Measurements from ENCODE around the gene ZRSR2. TPM values are rescaled to one million over a fixed set of nuclear protein-coding genes. Genes with fewer than 3 reads are reported as not detected.

ZRSR2 gene
- total RNA-seq, 1 donor from 2014 or later, result 19.8 TPM

DNA sequence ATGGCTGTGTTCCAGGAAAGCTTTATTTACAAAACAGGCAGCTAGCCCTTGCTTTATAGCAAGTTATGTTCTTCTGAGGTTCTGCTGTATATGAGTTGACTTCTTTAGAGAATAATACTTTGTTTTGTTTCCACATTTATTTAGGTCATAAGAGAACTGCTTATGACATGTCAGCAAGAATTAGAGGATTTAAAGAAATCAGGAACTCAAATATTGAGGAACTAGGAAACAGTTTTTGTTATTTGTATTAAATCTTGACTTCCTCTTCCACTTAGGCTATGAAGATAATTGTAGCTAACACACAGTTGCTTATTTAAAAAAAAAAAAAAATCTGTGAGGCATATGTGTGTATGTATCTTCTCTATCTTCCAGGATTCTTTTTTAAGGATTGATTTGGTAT, 14.3 kb downstream of the ZRSR2 start:
- Mint-ChIP-seq H3K36me3 (ENCODE audit: low read depth) (peaks cover 53% of the 10 kb centered on the region), H3K9me3 (no peaks in the 10 kb centered on the region), H3K4me3 (no peak overlapping the region), H3K4me1 (peaks cover 8% of the 10 kb centered on the region), H3K27me3 (no peaks in the 10 kb centered on the region), H3K27ac (no peak overlapping the region)
- ChIA-PET CTCF (no interaction called here), POLR2A (interaction anchor here (1.2 kb wide), 1 partner anchor 15 kb away, joined by 3 read pairs; no protein-coding TSS in a partner anchor)
- ATAC-seq (ENCODE audit: low read depth), result no peak
- intact Hi-C loops (cut with micrococcal nuclease), result no loop called here
- DNase-seq, result no peak
- no peak for TF ChIP-seq CTCF (IDR thresholded peaks at IDR 0.05)

- no peak for ATAC-seq (ENCODE audit: low read depth)
- TF ChIP-seq CTCF (IDR thresholded peaks at IDR 0.05), result no peak
- no peak overlapping the region for H3K27ac Mint-ChIP-seq
- H3K36me3 Mint-ChIP-seq (ENCODE audit: low read depth), result peaks cover 70% of the 10 kb centered on the region
- no peak overlapping the region for H3K4me3 Mint-ChIP-seq
- H3K9me3 Mint-ChIP-seq, result no peaks in the 10 kb centered on the region
- POLR2A ChIA-PET, result no interaction called here
- DNase-seq, result no peak
- CTCF ChIA-PET, result no interaction called here
- H3K4me1 Mint-ChIP-seq, result peaks cover 8% of the 10 kb centered on the region
- intact Hi-C loops (cut with micrococcal nuclease), result no loop called here
- no peaks in the 10 kb centered on the region for H3K27me3 Mint-ChIP-seq
Measured at GRCh38 chrX:15808254-15808653, 18.0 kb downstream of the ZRSR2 start.

DNA sequence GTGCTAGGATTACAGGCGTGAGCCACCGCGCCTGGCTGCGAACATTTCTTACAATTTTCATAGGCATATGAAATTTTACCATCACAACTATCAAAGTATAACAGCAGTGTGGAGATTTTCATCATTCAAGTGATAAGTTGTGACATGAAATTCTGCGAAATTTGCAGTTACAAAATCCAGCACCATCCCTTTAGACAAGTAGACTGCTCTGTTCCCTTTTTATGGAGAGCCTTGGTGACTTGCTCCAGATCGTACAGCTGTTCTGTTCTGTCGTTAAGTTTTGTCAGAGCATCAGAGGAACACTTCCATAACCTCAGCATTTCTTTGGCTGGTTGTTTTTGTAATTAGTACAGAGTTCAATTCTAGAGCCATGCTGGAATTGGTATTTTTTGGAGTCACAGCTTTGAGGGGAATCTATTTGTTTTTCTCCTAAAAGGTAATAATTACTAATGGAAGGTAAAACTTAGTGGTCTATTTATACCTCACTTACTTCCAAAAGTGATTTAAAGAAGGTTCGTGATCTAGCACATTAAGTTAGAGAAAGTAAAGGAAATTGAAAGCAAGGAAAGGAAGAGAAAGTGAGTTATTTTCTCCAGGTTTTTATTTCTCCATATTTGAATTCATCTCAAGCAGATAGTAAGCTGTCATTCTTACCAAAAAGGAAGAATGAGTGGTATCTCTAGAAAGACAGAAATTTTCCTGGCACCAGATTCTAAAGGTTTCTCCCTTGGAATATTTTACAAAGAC, 22.1 kb downstream of the ZRSR2 start:
- POLR2A ChIA-PET, result interaction anchor here (0.6 kb wide), 1 partner anchor 1134 kb away, joined by 5 read pairs; the partner anchor contains the start of gene REPS2
- Mint-ChIP-seq H3K27me3 (no peaks in the 10 kb centered on the region), H3K27ac (no peak overlapping the region), H3K4me3 (no peak overlapping the region), H3K9me3 (no peaks in the 10 kb centered on the region), H3K4me1 (no peaks in the 10 kb centered on the region), H3K36me3 (ENCODE audit: low read depth) (peaks cover 72% of the 10 kb centered on the region)
- intact Hi-C loops (cut with micrococcal nuclease), result no loop called here
- CTCF ChIA-PET, result no interaction called here
- TF ChIP-seq CTCF (IDR thresholded peaks at IDR 0.05), result no peak
- no peak for DNase-seq
- ATAC-seq (ENCODE audit: low read depth), result no peak

DNA sequence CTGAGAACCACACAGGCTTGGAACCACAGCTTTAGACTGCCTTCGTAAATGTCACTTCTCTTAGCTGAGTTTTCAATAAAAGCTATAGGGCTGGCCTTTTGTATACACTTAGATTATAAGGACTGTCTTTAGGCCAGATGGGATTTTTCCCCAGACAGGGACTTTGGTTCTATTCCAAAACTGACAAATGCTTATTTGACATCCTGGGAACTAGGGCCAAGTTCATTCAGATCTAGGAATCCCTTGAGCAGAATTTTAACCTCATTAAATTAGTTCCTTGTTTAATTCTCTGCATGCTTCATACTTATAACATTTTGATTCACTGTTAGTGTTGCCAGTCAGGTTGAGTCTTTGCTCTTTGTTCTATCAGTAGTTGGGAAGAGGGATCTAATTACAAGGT, 23.1 kb downstream of the ZRSR2 start:
- Mint-ChIP-seq H3K27ac (no peak overlapping the region), H3K36me3 (ENCODE audit: low read depth) (peaks cover 71% of the 10 kb centered on the region), H3K27me3 (no peaks in the 10 kb centered on the region), H3K9me3 (no peaks in the 10 kb centered on the region), H3K4me1 (no peaks in the 10 kb centered on the region), H3K4me3 (no peak overlapping the region)
- ATAC-seq (ENCODE audit: low read depth) (no peak), DNase-seq (no peak)
- ChIA-PET CTCF (no interaction called here), POLR2A (interaction anchor here (0.6 kb wide), 1 partner anchor 1133 kb away, joined by 5 read pairs; the partner anchor contains the start of gene REPS2)
- intact Hi-C loops (cut with micrococcal nuclease), result no loop called here
- no peak for TF ChIP-seq CTCF (IDR thresholded peaks at IDR 0.05)

- TF ChIP-seq CTCF (IDR thresholded peaks at IDR 0.05), result no peak
- Mint-ChIP-seq H3K27me3 (no peaks in the 10 kb centered on the region), H3K36me3 (ENCODE audit: low read depth) (peaks cover 62% of the 10 kb centered on the region), H3K27ac (no peak overlapping the region), H3K4me3 (no peak overlapping the region), H3K9me3 (no peaks in the 10 kb centered on the region), H3K4me1 (no peaks in the 10 kb centered on the region)
- ChIA-PET POLR2A (no interaction called here), CTCF (no interaction called here)
- ATAC-seq (ENCODE audit: low read depth) (no peak), DNase-seq (no peak)
- intact Hi-C loops (cut with micrococcal nuclease), result no loop called here
Measured at GRCh38 chrX:15814771-15815365, 24.6 kb downstream of the ZRSR2 start.
